Neuronal stem cell (in vitro differentiated cells): ENCODE data around the gene CKMT2.

ENCODE experiments used
- DNase-seq: peaks from one replicate; pipeline ENCODE4 v3.0.0-alpha.2; 2013; ENCODE audit warnings: low spot score
- H2AFZ ChIP-seq: one replicate; pipeline ENCODE4 v1.6.1; 2013; ENCODE audit warnings: mild to moderate bottlenecking, low read length, inconsistent platforms
- H2AK5ac ChIP-seq: 2 replicates; pipeline ENCODE4 v1.6.1; 2013; ENCODE audit warnings: low read depth, mild to moderate bottlenecking, inconsistent platforms, low read length, moderate library complexity, mixed read lengths
- H2BK120ac ChIP-seq: 2 replicates; pipeline ENCODE4 v1.6.1; 2013; ENCODE audit warnings: low read depth, mild to moderate bottlenecking, inconsistent platforms, low read length, moderate library complexity, mixed read lengths
- H2BK12ac ChIP-seq: one replicate; pipeline ENCODE4 v1.6.1; 2013; ENCODE audit warnings: low read length, inconsistent platforms
- H2BK15ac ChIP-seq: 2 replicates; pipeline ENCODE4 v1.6.1; 2013; ENCODE audit warnings: mild to moderate bottlenecking, low read length, inconsistent platforms, mixed read lengths
- H2BK5ac ChIP-seq: one replicate; pipeline ENCODE4 v1.6.1; 2013; ENCODE audit warnings: inconsistent platforms, mild to moderate bottlenecking, low read length, moderate library complexity
- H3K14ac ChIP-seq: one replicate; pipeline ENCODE4 v1.6.1; 2013; ENCODE audit warnings: low read length, inconsistent platforms
- H3K18ac ChIP-seq: 2 replicates; pipeline ENCODE4 v1.6.1; 2013; ENCODE audit warnings: low read length, inconsistent platforms
- H3K23ac ChIP-seq: 2 replicates; pipeline ENCODE4 v1.6.1; 2013; ENCODE audit warnings: low read depth, mild to moderate bottlenecking, mixed read lengths, low read length, inconsistent platforms; ENCODE audit not compliant: poor library complexity
- H3K27ac ChIP-seq: replicated peaks from 3 replicates; pipeline ENCODE4 v1.5.1; 2013; ENCODE audit warnings: low read length, inconsistent platforms
- H3K27me3 ChIP-seq, 3 experiments: 2 replicates each; pipeline ENCODE4 v1.6.1; 2013; ENCODE audit warnings: low read length in 3 of 3, mild to moderate bottlenecking in 2 of 3, inconsistent platforms in 1 of 3, low read depth in 1 of 3, mixed read lengths in 1 of 3, moderate library complexity in 1 of 3; ENCODE audit not compliant: control insufficient read depth in 3 of 3, insufficient read depth in 3 of 3
- H3K36me3 ChIP-seq, 2 donors: replicated peaks in 1 of 2; 2 replicates each; pipeline ENCODE4 v1.6.1; 2013; ENCODE audit warnings: low read length in 2 of 2; ENCODE audit not compliant: control insufficient read depth in 2 of 2, insufficient read depth in 2 of 2
- H3K4ac ChIP-seq: 2 replicates; pipeline ENCODE4 v1.6.1; 2013; ENCODE audit warnings: inconsistent platforms, mild to moderate bottlenecking, low read length, moderate library complexity
- H3K4me1 ChIP-seq, 2 donors: 1 replicate in 1 of 2; 2 replicates in 1 of 2; pipeline ENCODE4 v1.6.1; 2013; ENCODE audit warnings: low read length in 2 of 2, low read depth in 1 of 2; ENCODE audit not compliant: control insufficient read depth in 2 of 2, insufficient read depth in 1 of 2
- H3K4me2 ChIP-seq: one replicate; pipeline ENCODE4 v1.6.1; 2013; ENCODE audit warnings: mild to moderate bottlenecking, low read length, inconsistent platforms; ENCODE audit not compliant: insufficient read depth, poor library complexity, severe bottlenecking
- H3K4me3 ChIP-seq, 2 donors: 2 replicates each; pipeline ENCODE4 v1.5.1; 2013; ENCODE audit warnings: low read length in 2 of 2, mild to moderate bottlenecking in 2 of 2, inconsistent platforms in 1 of 2, moderate library complexity in 1 of 2
- H3K79me1 ChIP-seq: one replicate; pipeline ENCODE4 v1.6.1; 2013; ENCODE audit warnings: low read depth, mild to moderate bottlenecking, inconsistent platforms, low read length, moderate library complexity
- H3K9ac ChIP-seq: one replicate; pipeline ENCODE4 v1.6.1; 2013; ENCODE audit warnings: mild to moderate bottlenecking, low read depth, low read length, inconsistent platforms; ENCODE audit not compliant: poor library complexity
- H3K9me3 ChIP-seq, 2 donors: replicated peaks in 1 of 2; 2 replicates each; pipeline versions ENCODE3 to v1.6.1; 2013; ENCODE audit warnings: low read length in 2 of 2, mild to moderate bottlenecking in 2 of 2, inconsistent platforms in 1 of 2, low read depth in 1 of 2, mixed read lengths in 1 of 2, moderate library complexity in 1 of 2; ENCODE audit not compliant: control insufficient read depth in 2 of 2, insufficient read depth in 1 of 2
- H4K8ac ChIP-seq: one replicate; pipeline ENCODE4 v1.6.1; 2013; ENCODE audit warnings: low read depth, mild to moderate bottlenecking, inconsistent platforms, low read length, moderate library complexity
- H4K91ac ChIP-seq: one replicate; pipeline ENCODE4 v1.6.1; 2013; ENCODE audit warnings: low read length, low read depth, mild to moderate bottlenecking, inconsistent platforms; ENCODE audit not compliant: poor library complexity
- WGBS, 2 donors: extraction: QIAGEN DNeasy Blood & Tissue Kit; methylation state at CpG; one replicate each; pipeline ENCODE4 v1.1.7; 2013; ENCODE audit warnings: missing lambda C conversion rate in 2 of 2, mixed read lengths in 1 of 2; ENCODE audit not compliant: insufficient read length in 2 of 2, insufficient replicate concordance in 1 of 2; ENCODE audit errors: extremely low coverage in 2 of 2; 5-methylcytosine and 5-hydroxymethylcytosine counted together

CKMT2 gene

GRCh38 chr5:81251922-81252321 lies 18.8 kb downstream of the CKMT2 start:
- H3K14ac ChIP-seq: no peak overlapping the region

GRCh38 chr5:81252904-81253303 lies 19.8 kb downstream of the CKMT2 start:
- no peak for DNase-seq
- Histone ChIP-seq H2BK15ac (no peak overlapping the region), H3K4ac (no peak overlapping the region), H3K4me1 (peaks cover 0 to 9% of the 10 kb centered on the region in 2 donors), H3K14ac (no peak overlapping the region), H3K4me2 (no peak overlapping the region), H3K27me3 (no peaks in the 10 kb centered on the region), H3K18ac (no peak overlapping the region), H4K8ac (no peak overlapping the region), H2AK5ac (no peak overlapping the region), H3K79me1 (peaks cover 5% of the 10 kb centered on the region), H3K23ac (no peak overlapping the region), H2AFZ (no peak overlapping the region), H3K4me3 (no peak overlapping the region), H3K9me3 (peaks cover 3 to 23% of the 10 kb centered on the region in 2 donors), H3K9ac (no peak overlapping the region), H2BK5ac (no peak overlapping the region), H3K27ac (no peak overlapping the region), H2BK120ac (no peak overlapping the region), H2BK12ac (no peak overlapping the region), H4K91ac (no peak overlapping the region), H3K36me3 (peaks cover 0 to 10% of the 10 kb centered on the region in 2 donors)
- WGBS, 2 donors: no CpG with 5 or more reads among the region's 1 CpG

More at GRCh38 chr5:81251922-81252321, 18.8 kb downstream of the CKMT2 start:
- Histone ChIP-seq H2BK120ac (no peak overlapping the region), H3K4me3 (no peak overlapping the region), H3K9me3 (peaks cover 3 to 23% of the 10 kb centered on the region in 2 donors), H3K9ac (no peak overlapping the region), H4K8ac (no peak overlapping the region), H2AK5ac (no peak overlapping the region), H3K4ac (no peak overlapping the region), H3K4me1 (peaks cover 0 to 16% of the 10 kb centered on the region in 2 donors), H3K4me2 (no peak overlapping the region), H2BK5ac (no peak overlapping the region), H2BK15ac (no peak overlapping the region), H3K36me3 (peaks cover 0 to 10% of the 10 kb centered on the region in 2 donors), H3K27ac (no peak overlapping the region), H4K91ac (no peak overlapping the region), H2BK12ac (no peak overlapping the region), H3K27me3 (no peaks in the 10 kb centered on the region), H3K18ac (no peak overlapping the region), H2AFZ (no peak overlapping the region), H3K23ac (no peak overlapping the region), H3K79me1 (peaks cover 3% of the 10 kb centered on the region)
- no CpG with 5 or more reads among the region's 5 CpGs for WGBS, 2 donors
- no peak for DNase-seq

GRCh38 chr5:81253875-81254274 lies 20.8 kb downstream of the CKMT2 start:
- Histone ChIP-seq H3K79me1 (peaks cover 5% of the 10 kb centered on the region), H3K18ac (no peak overlapping the region), H2BK5ac (no peak overlapping the region), H2AK5ac (no peak overlapping the region), H3K14ac (no peak overlapping the region), H3K9me3 (peaks cover 3 to 23% of the 10 kb centered on the region in 2 donors), H3K27me3 (no peaks in the 10 kb centered on the region), H2AFZ (no peak overlapping the region), H3K4me3 (no peak overlapping the region), H3K4me2 (no peak overlapping the region), H3K36me3 (peaks cover 0 to 10% of the 10 kb centered on the region in 2 donors), H2BK15ac (no peak overlapping the region), H3K4me1 (peaks cover 0 to 4% of the 10 kb centered on the region in 2 donors), H3K23ac (no peak overlapping the region), H2BK12ac (no peak overlapping the region), H3K27ac (no peak overlapping the region), H4K91ac (no peak overlapping the region), H3K9ac (no peak overlapping the region), H2BK120ac (no peak overlapping the region), H4K8ac (no peak overlapping the region), H3K4ac (no peak overlapping the region)
- DNase-seq: no peak
- WGBS, 2 donors: no CpG with 5 or more reads among the region's 4 CpGs

- H4K91ac ChIP-seq: no peak overlapping the region
- no peak overlapping the region for H3K4ac ChIP-seq
- H3K27ac ChIP-seq: no peak overlapping the region
- peaks cover 5% of the 10 kb centered on the region for H3K79me1 ChIP-seq
- H3K4me1 ChIP-seq: peaks cover 0 to 4% of the 10 kb centered on the region in 2 donors
- no peaks in the 10 kb centered on the region for H3K27me3 ChIP-seq
- no peak overlapping the region for H2BK15ac ChIP-seq
- peaks cover 3 to 16% of the 10 kb centered on the region in 2 donors for H3K9me3 ChIP-seq
- H2BK120ac ChIP-seq: no peak overlapping the region
- no peak overlapping the region for H3K14ac ChIP-seq
- no peak overlapping the region for H2AFZ ChIP-seq
- H2BK12ac ChIP-seq: no peak overlapping the region
- no peak overlapping the region for H3K4me3 ChIP-seq
- H3K36me3 ChIP-seq: peaks cover 0 to 10% of the 10 kb centered on the region in 2 donors
- H3K9ac ChIP-seq: no peak overlapping the region
- H2BK5ac ChIP-seq: no peak overlapping the region
- peak overlapping the region; percentile 11 for H3K23ac ChIP-seq
- H2AK5ac ChIP-seq: no peak overlapping the region
- no peak for DNase-seq
- H3K4me2 ChIP-seq: no peak overlapping the region
- H4K8ac ChIP-seq: no peak overlapping the region
- no CpG with 5 or more reads among the region's 21 CpGs for WGBS, 2 donors
- H3K18ac ChIP-seq: no peak overlapping the region
Observed at GRCh38 chr5:81254886-81255559, 21.9 kb downstream of the CKMT2 start.
